HEK293 (cell line): Measurements from ENCODE around the gene RTN4IP1.
A peak's percentile ranks its signal among the peaks of the same experiment; 100 is the strongest.

Source experiments
- CTCF ChIA-PET: fragments of 350-600 bp; formaldehyde crosslinking; extraction: SDS; loops from one replicate; lab custom pipeline; 2021; ENCODE audit warnings: antibody characterized with exemption; lab: Yijun Ruan, JAX
- POLR2A ChIA-PET: fragments of 300-600 bp; formaldehyde crosslinking; extraction: SDS; loops from one replicate; lab custom pipeline; 2020; ENCODE audit warnings: antibody characterized with exemption, inconsistent platforms; lab: Yijun Ruan, JAX
- H3K27ac ChIP-seq: fragments of 200-500 bp; sonication (Bioruptor generic); 2 replicates; pipeline ENCODE4 v1.5.1; 2014; ENCODE audit warnings: low read depth, low read length, control low read depth, inconsistent platforms; ENCODE audit errors: extremely low read depth
- H3K36me3 ChIP-seq, 2 experiments: fragments of 200-500 bp in 1 of 2; sonication (Bioruptor generic) in 1 of 2; 1 replicate in 1 of 2; 2 replicates in 1 of 2; pipeline ENCODE4 v1.5.1; 2014 to 2017; ENCODE audit warnings: inconsistent platforms in 2 of 2, low read length in 2 of 2; ENCODE audit not compliant: control insufficient read depth in 2 of 2, insufficient read depth in 1 of 2
- H3K4me1 ChIP-seq: fragments of 200-500 bp; sonication (Bioruptor generic); 2 replicates; pipeline ENCODE4 v1.5.1; 2014; ENCODE audit warnings: mild to moderate bottlenecking, low read length, inconsistent platforms; ENCODE audit not compliant: control insufficient read depth, insufficient read depth
- H3K4me3 ChIP-seq: 2 replicates; pipeline ENCODE4 v1.5.1; 2011; ENCODE audit warnings: low read depth, mild to moderate bottlenecking, control low read depth, low read length, moderate library complexity
- H3K9me3 ChIP-seq: fragments of 200-500 bp; sonication (Bioruptor generic); 2 replicates; pipeline ENCODE4 v1.5.1; 2014; ENCODE audit warnings: low read depth, low read length, inconsistent platforms; ENCODE audit not compliant: control insufficient read depth, insufficient read depth
- BCL11B ChIP-seq: fragments of 450-650 bp; formaldehyde crosslinking; IDR thresholded peaks from 2 replicates; pipeline ENCODE4 v1.5.1; 2016; ENCODE audit warnings: low read depth, missing biosample characterization, missing genetic modification characterization
- INSM2 ChIP-seq: fragments of 450-650 bp; formaldehyde crosslinking; IDR thresholded peaks from 2 replicates; pipeline ENCODE4 v1.5.1; 2016; ENCODE audit warnings: missing biosample characterization, missing genetic modification characterization
- KLF8 ChIP-seq: fragments of 450-650 bp; formaldehyde crosslinking; IDR thresholded peaks from 2 replicates; pipeline ENCODE4 v1.5.1; 2016; ENCODE audit warnings: missing biosample characterization, missing genetic modification characterization
- RBAK ChIP-seq: fragments of 450-650 bp; formaldehyde crosslinking; IDR thresholded peaks from 2 replicates; pipeline ENCODE4 v1.5.1; 2016; ENCODE audit warnings: missing biosample characterization, missing genetic modification characterization
- SALL2 ChIP-seq: fragments of 450-650 bp; formaldehyde crosslinking; IDR thresholded peaks from 2 replicates; pipeline ENCODE4 v1.5.0; 2017; ENCODE audit warnings: missing biosample characterization, mild to moderate bottlenecking, missing genetic modification characterization, borderline replicate concordance
- ZBTB8A ChIP-seq: fragments of 450-650 bp; formaldehyde crosslinking; IDR thresholded peaks from 2 replicates; pipeline ENCODE4 v1.5.1; 2016; ENCODE audit warnings: missing biosample characterization, missing genetic modification characterization
- ZEB2 ChIP-seq: fragments of 450-650 bp; formaldehyde crosslinking; IDR thresholded peaks from 2 replicates; pipeline ENCODE4 v1.5.1; 2016; ENCODE audit warnings: missing biosample characterization, missing genetic modification characterization
- ZNF140 ChIP-seq: fragments of 450-650 bp; formaldehyde crosslinking; IDR thresholded peaks from 2 replicates; pipeline ENCODE4 v1.5.1; 2016; ENCODE audit warnings: missing biosample characterization, missing genetic modification characterization
- ZNF169 ChIP-seq: fragments of 450-650 bp; formaldehyde crosslinking; IDR thresholded peaks from 2 replicates; pipeline ENCODE4 v1.5.1; 2016; ENCODE audit warnings: missing biosample characterization, missing genetic modification characterization
- ZNF335 ChIP-seq: fragments of 450-650 bp; formaldehyde crosslinking; conservative IDR thresholded peaks from 2 replicates; pipeline ENCODE4 v1.5.1; 2016; ENCODE audit warnings: missing biosample characterization, missing genetic modification characterization
- ZNF37A ChIP-seq: fragments of 450-650 bp; IDR thresholded peaks from 2 replicates; pipeline ENCODE4 v1.5.1; 2018; ENCODE audit warnings: missing biosample characterization, missing genetic modification characterization
- ZNF48 ChIP-seq: fragments of 450-650 bp; formaldehyde crosslinking; IDR thresholded peaks from 2 replicates; pipeline ENCODE4 v1.5.1; 2016; ENCODE audit warnings: missing biosample characterization, missing genetic modification characterization
- ZNF639 ChIP-seq: fragments of 450-650 bp; formaldehyde crosslinking; IDR thresholded peaks from 2 replicates; pipeline ENCODE4 v1.5.1; 2016; ENCODE audit warnings: missing biosample characterization, missing genetic modification characterization
- ZSCAN18 ChIP-seq: fragments of 450-650 bp; formaldehyde crosslinking; IDR thresholded peaks from 2 replicates; pipeline ENCODE4 v1.5.1; 2016; ENCODE audit warnings: missing biosample characterization, missing genetic modification characterization
- ZSCAN5A ChIP-seq: fragments of 450-650 bp; formaldehyde crosslinking; IDR thresholded peaks from 2 replicates; pipeline ENCODE4 v1.5.1; 2016; ENCODE audit warnings: missing biosample characterization, missing genetic modification characterization

Gene RTN4IP1

GRCh38 chr6:106546691-106547414 lies 82.4 kb downstream of the RTN4IP1 start (continued):
- TF ChIP-seq ZSCAN5A (tag by site-specific recombination) (no peak), ZNF48 (tag by site-specific recombination) (no peak), RBAK (tag by site-specific recombination) (no peak), ZNF140 (tag by site-specific recombination) (no peak), BCL11B (tag by site-specific recombination) (no peak)

GRCh38 chr6:106546261-106546690 lies 83.0 kb downstream of the RTN4IP1 start:
- CTCF ChIA-PET, result interaction anchor here (0.7 to 0.8 kb wide), 2 partner anchors 13 to 101 kb away, joined by 3 to 5 read pairs; no protein-coding TSS in a partner anchor
- H3K4me1 ChIP-seq, result no peaks in the 10 kb centered on the region
- no peak overlapping the region for H3K27ac ChIP-seq
- H3K9me3 ChIP-seq, result no peaks in the 10 kb centered on the region
- TF ChIP-seq ZBTB8A (no peak), ZNF37A (no peak), ZSCAN18 (tag by site-specific recombination) (no peak), ZNF169 (tag by site-specific recombination) (no peak), KLF8 (no peak), SALL2 (tag by site-specific recombination) (no peak), ZEB2 (tag by site-specific recombination) (no peak), ZNF335 (tag by site-specific recombination) (0 out of 2 replicates have a peak, but pooled peaks have one; percentile 16), ZNF639 (tag by site-specific recombination) (no peak)
- POLR2A ChIA-PET, result interaction anchor here (0.6 kb wide), 1 partner anchor 207 kb away, joined by 3 read pairs; no protein-coding TSS in a partner anchor
- H3K4me3 ChIP-seq, result no peak overlapping the region
- no peaks in the 10 kb centered on the region for H3K36me3 ChIP-seq

GRCh38 chr6:106540907-106541306 lies 88.4 kb downstream of the RTN4IP1 start:
- POLR2A ChIA-PET, result no interaction called here
- Histone ChIP-seq H3K4me3 (no peak overlapping the region), H3K4me1 (no peaks in the 10 kb centered on the region), H3K9me3 (no peaks in the 10 kb centered on the region), H3K36me3 (no peaks in the 10 kb centered on the region), H3K27ac (no peak overlapping the region)
- CTCF ChIA-PET, result interaction anchor here (0.7 to 2.8 kb wide), 6 partner anchors 16 to 486 kb away, joined by 3 to 12 read pairs (median 3); no protein-coding TSS in a partner anchor
- TF ChIP-seq INSM2, result no peak
